HCT116 (cell line): ENCODE data around the gene TGM6. TPM values are rescaled to one million over a fixed set of nuclear protein-coding genes. Genes with fewer than 3 reads are reported as not detected.

Source experiments
- ATAC-seq: fragments of 200-7000 bp; cut with Tn5 transposase; 2 replicates; pipeline ENCODE4 v1.9.1; 2020; ENCODE audit warnings: mild to moderate bottlenecking, moderate library complexity
- BruUV-seq: library from RNA; stranded (reverse); fragments of 400-500 nt; replicated peaks from 2 replicates; lab custom pipeline; 2021; lab: Mats Ljungman, UMichigan
- CTCF ChIA-PET: fragments of 300-600 bp; sonication (Branson Sonifier 250); formaldehyde crosslinking; loops from one replicate; lab custom pipeline; 2021; ENCODE audit warnings: antibody characterized with exemption; lab: Charles Lee
- POLR2A ChIA-PET: fragments of 300-600, 350-600 bp; sonication (Branson Sonifier 250); formaldehyde crosslinking; loops from one replicate; lab custom pipeline; 2021; ENCODE audit warnings: antibody characterized with exemption; lab: Charles Lee
- RAD21 ChIA-PET, 2 experiments: fragments of 300-600 bp; sonication (Branson Sonifier 250); formaldehyde crosslinking; loops; one replicate each; lab custom pipeline; 2023; ENCODE audit warnings: low total read pairs in 2 of 2; ENCODE audit not compliant: uncharacterized antibody in 2 of 2, unreplicated experiment in 2 of 2, low non-redundant PET in 1 of 2; lab: Charles Lee
- DNase-seq: peaks from one replicate; pipeline ENCODE4 v3.0.0-alpha.2; 2010; ENCODE audit warnings: low read depth, low spot score
- H2AFZ ChIP-seq: fragments of 200-600 bp; shearing (Covaris generic), sonication (generic); 2 replicates; pipeline ENCODE4 v1.6.1; 2017; ENCODE audit warnings: low read depth, mixed run types, mixed read lengths, antibody characterized with exemption, low read length; ENCODE audit not compliant: poor library complexity, severe bottlenecking
- H3K27ac ChIP-seq: 2 replicates; pipeline ENCODE4 v1.5.1; 2012; ENCODE audit warnings: low read depth, low read length
- H3K27me3 ChIP-seq: fragments of 200-600 bp; sonication (generic); 2 replicates; pipeline ENCODE4 v1.6.1; 2016; ENCODE audit warnings: mixed run types, low read length, mixed read lengths; ENCODE audit not compliant: insufficient read depth
- H3K36me3 ChIP-seq, 2 experiments: fragments of 200-500 bp in 1 of 2; fragments of 200-600 bp in 1 of 2; sonication (Bioruptor generic) in 1 of 2; sonication (generic) in 1 of 2; 2 replicates each; pipeline versions ENCODE4 v1.5.1 to v1.6.1; 2014 to 2016; ENCODE audit warnings: low read length in 2 of 2, inconsistent platforms in 1 of 2, mixed read lengths in 1 of 2, mixed run types in 1 of 2; ENCODE audit not compliant: insufficient read depth in 2 of 2, control insufficient read depth in 1 of 2
- H3K4me1 ChIP-seq, 2 experiments: fragments of 200-600 bp in 1 of 2; sonication (generic) in 1 of 2; 2 replicates each; pipeline versions ENCODE4 v1.5.1 to v1.6.1; 2012 to 2017; ENCODE audit warnings: low read length in 2 of 2, inconsistent platforms in 1 of 2, mild to moderate bottlenecking in 1 of 2, mixed read lengths in 1 of 2, mixed run types in 1 of 2, moderate library complexity in 1 of 2; ENCODE audit not compliant: insufficient read depth in 2 of 2, control insufficient read depth in 1 of 2
- H3K4me2 ChIP-seq: fragments of 200-600 bp; sonication (generic); 2 replicates; pipeline ENCODE4 v1.6.1; 2017; ENCODE audit warnings: mixed run types, low read length, mixed read lengths
- H3K4me3 ChIP-seq, 2 experiments: fragments of 200-600 bp in 1 of 2; sonication (generic) in 1 of 2; replicated peaks in 1 of 2; 2 replicates each; pipeline ENCODE4 v1.5.1; 2011 to 2016; ENCODE audit warnings: low read length in 2 of 2, control low read depth in 1 of 2, low read depth in 1 of 2, mild to moderate bottlenecking in 1 of 2, mixed read lengths in 1 of 2, mixed run types in 1 of 2
- H3K79me2 ChIP-seq: fragments of 200-600 bp; sonication (generic); 2 replicates; pipeline ENCODE4 v1.6.1; 2017; ENCODE audit warnings: mild to moderate bottlenecking, mixed run types, low read length, moderate library complexity, mixed read lengths; ENCODE audit not compliant: insufficient read depth
- H3K9ac ChIP-seq: fragments of 200-600 bp; sonication (generic); 2 replicates; pipeline ENCODE4 v1.6.1; 2016; ENCODE audit warnings: low read length, mixed read lengths
- H3K9me2 ChIP-seq: fragments of 200-600 bp; sonication (generic), shearing (Covaris generic); 2 replicates; pipeline ENCODE4 v1.6.1; 2017; ENCODE audit warnings: mixed run types, mild to moderate bottlenecking, moderate library complexity; ENCODE audit not compliant: insufficient read depth
- H3K9me3 ChIP-seq, 2 experiments: fragments of 200-500 bp in 1 of 2; fragments of 200-600 bp in 1 of 2; sonication (Bioruptor generic) in 1 of 2; sonication (generic) in 1 of 2; 2 replicates each; pipeline ENCODE4 v1.6.1; 2014 to 2017; ENCODE audit warnings: low read length in 2 of 2, mixed read lengths in 2 of 2, inconsistent platforms in 1 of 2, low read depth in 1 of 2, mild to moderate bottlenecking in 1 of 2, mixed run types in 1 of 2, moderate library complexity in 1 of 2; ENCODE audit not compliant: control insufficient read depth in 1 of 2, insufficient read depth in 1 of 2
- H4K20me1 ChIP-seq: fragments of 200-600 bp; sonication (generic), shearing (Covaris generic); 2 replicates; pipeline ENCODE4 v1.6.1; 2017; ENCODE audit warnings: mixed run types, mild to moderate bottlenecking, moderate library complexity; ENCODE audit not compliant: insufficient read depth
- CEBPB ChIP-seq: IDR thresholded peaks from 2 replicates; pipeline ENCODE4 v1.6.1; 2012; ENCODE audit warnings: low read depth
- EGR1 ChIP-seq: IDR thresholded peaks from 2 replicates; pipeline ENCODE4 v1.6.1; 2012; ENCODE audit warnings: low read depth
- ELF1 ChIP-seq: IDR thresholded peaks from 2 replicates; pipeline ENCODE4 v1.6.1; 2012; ENCODE audit warnings: low read depth, borderline replicate concordance
- FOSL1 ChIP-seq: IDR thresholded peaks from 2 replicates; pipeline ENCODE4 v1.6.1; 2012; ENCODE audit warnings: low read depth
- POLR2A ChIP-seq: IDR thresholded peaks from 2 replicates; pipeline ENCODE4 v1.7.0; 2011; ENCODE audit warnings: borderline replicate concordance; ENCODE audit not compliant: insufficient read depth, insufficient read length; ENCODE audit errors: extremely low read depth
- RAD21 ChIP-seq: IDR thresholded peaks from 2 replicates; pipeline ENCODE4 v1.6.1; 2012; ENCODE audit warnings: low read depth, mild to moderate bottlenecking
- REST ChIP-seq: IDR thresholded peaks from 2 replicates; pipeline ENCODE4 v1.6.1; 2012; ENCODE audit warnings: low read depth
- SRF ChIP-seq: IDR thresholded peaks from 2 replicates; pipeline ENCODE4 v1.6.1; 2012; ENCODE audit warnings: low read depth
- TCF7L2 ChIP-seq: IDR thresholded peaks from 2 replicates; pipeline ENCODE4 v1.7.0; 2011; ENCODE audit warnings: borderline replicate concordance, inconsistent platforms; ENCODE audit not compliant: insufficient read depth, insufficient read length; ENCODE audit errors: extremely low read depth
- YY1 ChIP-seq: IDR thresholded peaks from 2 replicates; pipeline ENCODE4 v1.6.1; 2011; ENCODE audit warnings: low read length, low read depth, moderate library complexity, mild to moderate bottlenecking; ENCODE audit not compliant: insufficient replicate concordance; ENCODE audit errors: extremely low read depth
- ZFX ChIP-seq: fragments of 450-650 bp; IDR thresholded peaks from 2 replicates; pipeline ENCODE4 v1.6.1; 2017
- intact Hi-C: fragments of 100-400 bp; cut with micrococcal nuclease; formaldehyde crosslinking; loops from 2 replicates; pipeline ENCODE4 v1.10.0; 2022
- total RNA-seq: library from RNA; stranded (reverse); gene quantifications from one replicate; pipeline ENCODE4 v1.2.1, GENCODE V29; 2021; ENCODE audit not compliant: unreplicated experiment

Gene TGM6
- total RNA-seq, 1 experiment from 2014 or later: not detected

DNA sequence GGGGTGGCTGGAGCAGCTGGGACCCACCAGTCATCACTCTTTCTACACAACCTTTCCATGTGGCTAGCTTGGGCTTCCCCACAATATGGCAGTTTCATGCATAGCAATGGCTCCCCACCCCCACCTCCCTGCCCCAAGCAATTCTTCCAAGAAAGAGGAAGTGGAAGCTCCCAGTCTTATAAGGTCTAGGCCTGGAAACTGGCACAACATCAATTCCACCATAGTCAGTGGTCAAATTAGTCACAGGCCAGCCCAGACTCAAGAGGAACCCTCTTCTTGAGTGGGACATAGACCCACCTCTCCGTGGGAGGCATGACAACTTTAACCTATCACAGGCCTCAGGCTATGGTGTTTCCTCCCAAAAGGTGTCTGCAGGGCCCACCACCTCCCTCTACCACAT is 17.7 kb downstream of the TGM6 start (continued):
- no peak for TF ChIP-seq REST
- no peak for TF ChIP-seq RAD21
- TF ChIP-seq CEBPB: no peak
- TF ChIP-seq TCF7L2: no peak

GRCh38 chr20:2399390-2399789 is 18.7 kb downstream of the TGM6 start:
- no peak for DNase-seq
- Histone ChIP-seq H3K9me3 (peaks cover 0 to 6% of the 10 kb centered on the region in 2 experiments; a peak in 1 of 4 replicates), H2AFZ (no peak overlapping the region), H3K27ac (no peak overlapping the region), H3K4me2 (no peak overlapping the region), H3K36me3 (no peaks in the 10 kb centered on the region), H3K79me2 (no peaks in the 10 kb centered on the region), H3K9me2 (no peaks in the 10 kb centered on the region), H3K9ac (no peak overlapping the region), H3K27me3 (no peaks in the 10 kb centered on the region), H3K4me3 (no peak overlapping the region), H3K4me1 (no peaks in the 10 kb centered on the region), H4K20me1 (no peaks in the 10 kb centered on the region)
- ChIA-PET POLR2A (no interaction called here), RAD21 (no interaction called here), CTCF (interaction anchor here (0.9 kb wide), 1 partner anchor 192 kb away, joined by 3 read pairs; no protein-coding TSS in a partner anchor)
- BruUV-seq: no TSS peak
- no peak for TF ChIP-seq CEBPB
- TF ChIP-seq ELF1: no peak
- no peak for TF ChIP-seq POLR2A
- no peak for TF ChIP-seq YY1
- TF ChIP-seq FOSL1: no peak
- no peak for TF ChIP-seq SRF
- no peak for TF ChIP-seq ZFX
- no peak for TF ChIP-seq EGR1
- intact Hi-C loops: no loop called here
- no peak for ATAC-seq
